ENCODE data around the gene NFAT5. TPM values are rescaled to one million over a fixed set of nuclear protein-coding genes. Genes with fewer than 3 reads are reported as not detected.
"Not testable (repeated sequence)": the region's sequence is repeated elsewhere in the genome, so short reads cannot be mapped to it uniquely, and the experiment has no call there.

Gene NFAT5
- total RNA-seq, 1 experiment from 2014 or later = 34.8 TPM

- DNase-seq (ENCODE audit: low spot score) = no peak
- Histone ChIP-seq H3K4me3 (ENCODE audit: low read depth, low read length, poor library complexity, severe bottlenecking) (no peak overlapping the region), H3K9me3 (ENCODE audit: low read depth, low read length, poor library complexity, severe bottlenecking) (peaks cover 20% of the 10 kb centered on the region), H3K36me3 (ENCODE audit: insufficient read depth, low read length, poor library complexity, severe bottlenecking) (peaks cover 28% of the 10 kb centered on the region), H3K4me1 (ENCODE audit: insufficient read depth, low read length, poor library complexity, severe bottlenecking) (no peaks in the 10 kb centered on the region), H3K27ac (ENCODE audit: low read depth, low read length, poor library complexity, severe bottlenecking) (no peak overlapping the region), H3K27me3 (replicated peaks; ENCODE audit: insufficient read depth, low read depth, low read length, poor library complexity) (no peaks in the 10 kb centered on the region)
- TF ChIP-seq CTCF (conservative IDR thresholded peaks at IDR 0.05; ENCODE audit: low read depth, low read length) (no peak), EZH2 (IDR thresholded peaks at IDR 0.05; ENCODE audit: borderline replicate concordance, low read depth, low read length, poor library complexity, severe bottlenecking) (no peak)
- intact Hi-C loops (cut with micrococcal nuclease; ENCODE audit: unreplicated experiment) = no loop called here
- CTCF ChIA-PET = interaction anchor here (0.6 kb wide), 1 partner anchor 19 kb away, joined by 6 read pairs; no protein-coding TSS in a partner anchor
- no TSS peak for BruUV-seq (replicated peaks)
- POLR2A ChIA-PET (ENCODE audit: low non-redundant PET) = no interaction called here
These were observed 67.6 kb downstream of the NFAT5 start for GRCh38 chr16:69633375-69633774.

GRCh38 chr16:69636563-69637146 lies 70.9 kb downstream of the NFAT5 start:
- H3K4me1 ChIP-seq (ENCODE audit: insufficient read depth, low read length, poor library complexity, severe bottlenecking); DNase-seq (ENCODE audit: low spot score); POLR2A ChIA-PET (ENCODE audit: low non-redundant PET); CTCF ChIA-PET; BruUV-seq (replicated peaks); H3K4me3 ChIP-seq (ENCODE audit: low read depth, low read length, poor library complexity, severe bottlenecking); H3K27me3 ChIP-seq (replicated peaks; ENCODE audit: insufficient read depth, low read depth, low read length, poor library complexity); intact Hi-C loops (cut with micrococcal nuclease; ENCODE audit: unreplicated experiment); H3K27ac ChIP-seq (ENCODE audit: low read depth, low read length, poor library complexity, severe bottlenecking): not testable (repeated sequence)
- Histone ChIP-seq H3K9me3 (ENCODE audit: low read depth, low read length, poor library complexity, severe bottlenecking) (peaks cover 20% of the 10 kb centered on the region), H3K36me3 (ENCODE audit: insufficient read depth, low read length, poor library complexity, severe bottlenecking) (peaks cover 28% of the 10 kb centered on the region)

GRCh38 chr16:69637206-69637865 lies 71.6 kb downstream of the NFAT5 start:
- H3K27me3 ChIP-seq (replicated peaks; ENCODE audit: insufficient read depth, low read depth, low read length, poor library complexity); CTCF ChIA-PET; H3K4me1 ChIP-seq (ENCODE audit: insufficient read depth, low read length, poor library complexity, severe bottlenecking); H3K27ac ChIP-seq (ENCODE audit: low read depth, low read length, poor library complexity, severe bottlenecking); H3K4me3 ChIP-seq (ENCODE audit: low read depth, low read length, poor library complexity, severe bottlenecking); DNase-seq (ENCODE audit: low spot score); intact Hi-C loops (cut with micrococcal nuclease; ENCODE audit: unreplicated experiment); POLR2A ChIA-PET (ENCODE audit: low non-redundant PET); BruUV-seq (replicated peaks): not testable (repeated sequence)
- Histone ChIP-seq H3K9me3 (ENCODE audit: low read depth, low read length, poor library complexity, severe bottlenecking) (peaks cover 20% of the 10 kb centered on the region), H3K36me3 (ENCODE audit: insufficient read depth, low read length, poor library complexity, severe bottlenecking) (peaks cover 28% of the 10 kb centered on the region)

- H3K4me3 ChIP-seq (ENCODE audit: low read depth, low read length, poor library complexity, severe bottlenecking); H3K4me1 ChIP-seq (ENCODE audit: insufficient read depth, low read length, poor library complexity, severe bottlenecking); H3K27ac ChIP-seq (ENCODE audit: low read depth, low read length, poor library complexity, severe bottlenecking); intact Hi-C loops (cut with micrococcal nuclease; ENCODE audit: unreplicated experiment); POLR2A ChIA-PET (ENCODE audit: low non-redundant PET); DNase-seq (ENCODE audit: low spot score); BruUV-seq (replicated peaks); CTCF ChIA-PET; H3K27me3 ChIP-seq (replicated peaks; ENCODE audit: insufficient read depth, low read depth, low read length, poor library complexity); H3K9me3 ChIP-seq (ENCODE audit: low read depth, low read length, poor library complexity, severe bottlenecking): not testable (repeated sequence)
- H3K36me3 ChIP-seq (ENCODE audit: insufficient read depth, low read length, poor library complexity, severe bottlenecking) = peaks cover 14% of the 10 kb centered on the region
These were observed 78.2 kb downstream of the NFAT5 start for GRCh38 chr16:69643997-69644396.

All from A673 (cell line).